ENCODE results near the gene ITCH.

ITCH gene

DNA sequence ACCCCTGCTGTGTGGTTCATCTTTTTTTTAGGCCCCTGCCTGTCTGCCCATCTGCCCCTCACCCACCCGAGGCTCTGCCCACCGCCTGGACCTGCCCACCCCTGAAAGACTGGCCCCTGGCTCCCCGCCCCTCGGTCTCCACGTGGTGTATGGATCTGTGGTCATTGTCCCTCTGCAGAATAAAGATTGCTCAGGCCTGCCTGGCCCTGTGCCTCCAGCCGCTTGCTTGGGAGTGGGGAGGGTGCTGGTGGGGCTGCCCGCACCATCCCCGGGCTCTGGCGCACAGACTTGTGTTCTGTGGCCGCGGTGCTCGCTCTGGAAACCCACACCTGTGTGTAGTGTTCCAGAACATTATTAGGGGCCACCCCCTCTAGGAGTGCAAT, 197.1 kb downstream of the ITCH start:
- no peak for DNase-seq

DNA sequence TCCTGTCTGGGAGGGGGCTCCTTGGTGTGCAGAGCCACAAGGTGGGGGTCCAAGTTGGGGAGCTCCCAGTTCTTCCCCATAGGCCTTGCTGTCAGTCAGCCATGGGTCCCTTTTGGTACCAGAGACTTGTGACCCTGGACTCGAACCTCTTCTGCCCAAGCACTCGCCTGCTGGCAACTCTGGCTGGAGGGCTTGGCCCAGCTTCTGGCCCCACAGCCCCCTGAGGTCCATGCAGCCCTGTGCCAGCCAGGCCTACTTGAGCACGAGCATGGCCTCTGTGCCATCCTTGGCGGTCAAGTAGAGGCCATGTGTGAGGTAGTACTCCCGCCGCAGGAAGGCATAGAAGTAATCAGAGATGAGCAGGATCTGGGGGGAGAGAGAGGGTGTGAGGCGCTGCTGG, 197.5 kb downstream of the ITCH start:
- DNase-seq, result no peak
